Measurements from ENCODE around the gene PLCH1.

DNA sequence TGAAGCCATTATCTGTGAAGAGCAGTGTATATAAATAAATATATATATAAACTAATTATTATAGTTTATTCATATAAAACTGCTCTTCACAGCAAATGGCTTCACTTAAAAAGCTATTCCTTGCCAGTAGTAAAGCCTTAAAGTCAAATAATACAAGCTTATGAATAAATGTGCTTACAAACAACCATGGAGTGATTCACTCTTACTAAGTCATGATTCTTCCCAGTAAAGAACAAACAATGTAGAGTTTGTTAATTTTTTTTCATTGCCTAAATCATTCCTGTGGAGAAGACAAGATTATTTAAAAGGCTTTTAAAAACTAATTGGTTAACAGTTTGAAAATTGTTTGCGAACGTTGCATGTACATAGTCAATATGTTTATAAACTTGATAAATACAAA, 140.7 kb downstream of the PLCH1 start:
- TF ChIP-seq, protein P1, sequence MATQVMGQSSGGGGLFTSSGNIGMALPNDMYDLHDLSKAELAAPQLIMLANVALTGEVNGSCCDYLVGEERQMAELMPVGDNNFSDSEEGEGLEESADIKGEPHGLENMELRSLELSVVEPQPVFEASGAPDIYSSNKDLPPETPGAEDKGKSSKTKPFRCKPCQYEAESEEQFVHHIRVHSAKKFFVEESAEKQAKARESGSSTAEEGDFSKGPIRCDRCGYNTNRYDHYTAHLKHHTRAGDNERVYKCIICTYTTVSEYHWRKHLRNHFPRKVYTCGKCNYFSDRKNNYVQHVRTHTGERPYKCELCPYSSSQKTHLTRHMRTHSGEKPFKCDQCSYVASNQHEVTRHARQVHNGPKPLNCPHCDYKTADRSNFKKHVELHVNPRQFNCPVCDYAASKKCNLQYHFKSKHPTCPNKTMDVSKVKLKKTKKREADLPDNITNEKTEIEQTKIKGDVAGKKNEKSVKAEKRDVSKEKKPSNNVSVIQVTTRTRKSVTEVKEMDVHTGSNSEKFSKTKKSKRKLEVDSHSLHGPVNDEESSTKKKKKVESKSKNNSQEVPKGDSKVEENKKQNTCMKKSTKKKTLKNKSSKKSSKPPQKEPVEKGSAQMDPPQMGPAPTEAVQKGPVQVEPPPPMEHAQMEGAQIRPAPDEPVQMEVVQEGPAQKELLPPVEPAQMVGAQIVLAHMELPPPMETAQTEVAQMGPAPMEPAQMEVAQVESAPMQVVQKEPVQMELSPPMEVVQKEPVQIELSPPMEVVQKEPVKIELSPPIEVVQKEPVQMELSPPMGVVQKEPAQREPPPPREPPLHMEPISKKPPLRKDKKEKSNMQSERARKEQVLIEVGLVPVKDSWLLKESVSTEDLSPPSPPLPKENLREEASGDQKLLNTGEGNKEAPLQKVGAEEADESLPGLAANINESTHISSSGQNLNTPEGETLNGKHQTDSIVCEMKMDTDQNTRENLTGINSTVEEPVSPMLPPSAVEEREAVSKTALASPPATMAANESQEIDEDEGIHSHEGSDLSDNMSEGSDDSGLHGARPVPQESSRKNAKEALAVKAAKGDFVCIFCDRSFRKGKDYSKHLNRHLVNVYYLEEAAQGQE (IDR thresholded peaks at IDR 0.05; ENCODE audit: insufficient replicate concordance, low read depth): no peak
- TF ChIP-seq, protein P2, sequence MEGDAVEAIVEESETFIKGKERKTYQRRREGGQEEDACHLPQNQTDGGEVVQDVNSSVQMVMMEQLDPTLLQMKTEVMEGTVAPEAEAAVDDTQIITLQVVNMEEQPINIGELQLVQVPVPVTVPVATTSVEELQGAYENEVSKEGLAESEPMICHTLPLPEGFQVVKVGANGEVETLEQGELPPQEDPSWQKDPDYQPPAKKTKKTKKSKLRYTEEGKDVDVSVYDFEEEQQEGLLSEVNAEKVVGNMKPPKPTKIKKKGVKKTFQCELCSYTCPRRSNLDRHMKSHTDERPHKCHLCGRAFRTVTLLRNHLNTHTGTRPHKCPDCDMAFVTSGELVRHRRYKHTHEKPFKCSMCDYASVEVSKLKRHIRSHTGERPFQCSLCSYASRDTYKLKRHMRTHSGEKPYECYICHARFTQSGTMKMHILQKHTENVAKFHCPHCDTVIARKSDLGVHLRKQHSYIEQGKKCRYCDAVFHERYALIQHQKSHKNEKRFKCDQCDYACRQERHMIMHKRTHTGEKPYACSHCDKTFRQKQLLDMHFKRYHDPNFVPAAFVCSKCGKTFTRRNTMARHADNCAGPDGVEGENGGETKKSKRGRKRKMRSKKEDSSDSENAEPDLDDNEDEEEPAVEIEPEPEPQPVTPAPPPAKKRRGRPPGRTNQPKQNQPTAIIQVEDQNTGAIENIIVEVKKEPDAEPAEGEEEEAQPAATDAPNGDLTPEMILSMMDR (IDR thresholded peaks at IDR 0.05; ENCODE audit: insufficient read depth, low read length): no peak
- no peak for TF ChIP-seq POLR2AphosphoS5 (IDR thresholded peaks at IDR 0.05; ENCODE audit: low read depth)

Measured in HL-60 (cell line).